Astrocyte (in vitro differentiated cells and primary cell): ENCODE results near the gene IRX3. TPM values are rescaled to one million over a fixed set of nuclear protein-coding genes. Genes with fewer than 3 reads are reported as not detected.
"Not testable (repeated sequence)": the region's sequence is repeated elsewhere in the genome, so short reads cannot be mapped to it uniquely, and the experiment has no call there.

Experiments
- DNase-seq: peaks from one replicate; pipeline ENCODE4 v3.0.0-alpha.2; 2010; ENCODE audit warnings: low read depth
- FAIRE-seq: peaks from 2 replicates; lab custom pipeline; 2011; peaks lifted over from hg19 to GRCh38; lab: Jason Lieb, UNC
- H2AFZ ChIP-seq: 2 replicates; pipeline ENCODE4 v1.6.0; 2012; ENCODE audit warnings: low read depth, low read length, inconsistent platforms
- H3K27ac ChIP-seq: 2 replicates; pipeline ENCODE4 v1.5.1; 2011; ENCODE audit warnings: low read depth, low read length, inconsistent platforms
- H3K27me3 ChIP-seq: 2 replicates; pipeline ENCODE4 v1.6.0; 2011; ENCODE audit warnings: low read length, inconsistent platforms; ENCODE audit not compliant: insufficient read depth
- H3K36me3 ChIP-seq: 2 replicates; pipeline ENCODE4 v1.5.1; 2011; ENCODE audit warnings: low read length, inconsistent platforms; ENCODE audit not compliant: insufficient read depth
- H3K4me1 ChIP-seq: 2 replicates; pipeline ENCODE4 v1.5.1; 2011; ENCODE audit warnings: low read length, inconsistent platforms; ENCODE audit not compliant: insufficient read depth
- H3K4me2 ChIP-seq: 2 replicates; pipeline ENCODE4 v1.6.0; 2012; ENCODE audit warnings: low read length, inconsistent platforms
- H3K4me3 ChIP-seq: 2 replicates; pipeline ENCODE4 v1.5.1; 2011; ENCODE audit warnings: low read depth, mild to moderate bottlenecking, low read length, inconsistent platforms; ENCODE audit not compliant: insufficient read depth
- H3K79me2 ChIP-seq: 2 replicates; pipeline ENCODE4 v1.6.0; 2012; ENCODE audit warnings: mild to moderate bottlenecking, low read length, inconsistent platforms; ENCODE audit not compliant: insufficient read depth
- H3K9ac ChIP-seq: 2 replicates; pipeline ENCODE4 v1.6.0; 2012; ENCODE audit warnings: mild to moderate bottlenecking, low read length, inconsistent platforms
- H3K9me3 ChIP-seq: 2 replicates; pipeline ENCODE4 v1.5.1; 2012; ENCODE audit warnings: low read depth, mild to moderate bottlenecking, low read length, inconsistent platforms; ENCODE audit not compliant: insufficient read depth
- H4K20me1 ChIP-seq: 2 replicates; pipeline ENCODE4 v1.6.0; 2012; ENCODE audit warnings: low read length, inconsistent platforms; ENCODE audit not compliant: insufficient read depth
- H3K27ac Mint-ChIP-seq: one replicate; pipeline ENCODE4 v1.8.0; 2021; ENCODE audit warnings: mild to moderate bottlenecking, mixed read lengths; ENCODE audit not compliant: unreplicated experiment
- H3K27me3 Mint-ChIP-seq: one replicate; pipeline ENCODE4 v1.8.0; 2021; ENCODE audit warnings: low read depth, mixed read lengths; ENCODE audit not compliant: unreplicated experiment
- H3K36me3 Mint-ChIP-seq: one replicate; pipeline ENCODE4 v1.8.0; 2021; ENCODE audit warnings: low read depth, mixed read lengths; ENCODE audit not compliant: unreplicated experiment
- H3K4me1 Mint-ChIP-seq: one replicate; pipeline ENCODE4 v1.8.0; 2021; ENCODE audit warnings: low read depth, mixed read lengths; ENCODE audit not compliant: unreplicated experiment
- H3K4me3 Mint-ChIP-seq: one replicate; pipeline ENCODE4 v1.8.0; 2021; ENCODE audit warnings: mild to moderate bottlenecking, moderate library complexity, mixed read lengths; ENCODE audit not compliant: unreplicated experiment
- H3K9me3 Mint-ChIP-seq: one replicate; pipeline ENCODE4 v1.8.0; 2021; ENCODE audit warnings: mild to moderate bottlenecking, mixed read lengths; ENCODE audit not compliant: unreplicated experiment
- CTCF ChIP-seq: IDR thresholded peaks from 2 replicates; pipeline ENCODE4 v1.5.1; 2011; ENCODE audit warnings: low read depth, mild to moderate bottlenecking, inconsistent platforms, low read length, moderate library complexity; ENCODE audit not compliant: insufficient read depth
- EZH2 ChIP-seq: IDR thresholded peaks from 2 replicates; pipeline ENCODE4 v1.6.1; 2012; ENCODE audit warnings: mild to moderate bottlenecking, low read length, inconsistent platforms; ENCODE audit not compliant: insufficient read depth
- total RNA-seq: library from RNA; stranded (reverse); gene quantifications from 2 replicates; pipeline ENCODE4 v1.2.1, GENCODE V29; 2021

Gene IRX3
- total RNA-seq, 1 donor from 2014 or later: 0.75 TPM

GRCh38 chr16:54253118-54253517 lies 33.5 kb downstream of the IRX3 start:
- Mint-ChIP-seq H3K9me3 (peaks cover 4% of the 10 kb centered on the region), H3K4me3 (no peak overlapping the region), H3K36me3 (no peaks in the 10 kb centered on the region), H3K27me3 (peaks cover 16% of the 10 kb centered on the region), H3K4me1 (no peaks in the 10 kb centered on the region), H3K27ac (no peak overlapping the region)
- H3K4me3 ChIP-seq: no peak overlapping the region
- H4K20me1 ChIP-seq: no peaks in the 10 kb centered on the region
- H3K4me1 ChIP-seq: no peaks in the 10 kb centered on the region
- no peaks in the 10 kb centered on the region for H3K79me2 ChIP-seq
- no peak overlapping the region for H3K27ac ChIP-seq
- H3K9me3 ChIP-seq: no peaks in the 10 kb centered on the region
- peaks cover 3% of the 10 kb centered on the region for H3K27me3 ChIP-seq
- no peak for DNase-seq
- H3K4me2 ChIP-seq: no peak overlapping the region
- no peak overlapping the region for H3K9ac ChIP-seq
- no peak for FAIRE-seq
- no peaks in the 10 kb centered on the region for H3K36me3 ChIP-seq
- no peak overlapping the region for H2AFZ ChIP-seq
- TF ChIP-seq EZH2 (no peak), CTCF (no peak)

- H3K36me3 ChIP-seq: no peaks in the 10 kb centered on the region
- Mint-ChIP-seq H3K9me3 (no peaks in the 10 kb centered on the region), H3K36me3 (no peaks in the 10 kb centered on the region), H3K27ac (no peak overlapping the region), H3K4me1 (no peaks in the 10 kb centered on the region), H3K4me3 (no peak overlapping the region), H3K27me3 (peaks cover 12% of the 10 kb centered on the region)
- no peak overlapping the region for H3K9ac ChIP-seq
- H3K9me3 ChIP-seq: no peaks in the 10 kb centered on the region
- no peak for DNase-seq
- no peak for TF ChIP-seq EZH2
- no peak for TF ChIP-seq CTCF
- H3K79me2 ChIP-seq: no peaks in the 10 kb centered on the region
- H4K20me1 ChIP-seq: no peaks in the 10 kb centered on the region
- H3K4me3 ChIP-seq: no peak overlapping the region
- H3K4me2 ChIP-seq: no peak overlapping the region
- FAIRE-seq: no peak
- H3K27me3 ChIP-seq: peaks cover 6% of the 10 kb centered on the region
- no peak overlapping the region for H2AFZ ChIP-seq
- H3K27ac ChIP-seq: no peak overlapping the region
- no peaks in the 10 kb centered on the region for H3K4me1 ChIP-seq
Measured at GRCh38 chr16:54248863-54249710, 37.5 kb downstream of the IRX3 start.

- H3K36me3 Mint-ChIP-seq, H3K9me3 ChIP-seq, DNase-seq, H3K27me3 Mint-ChIP-seq, H3K4me2 ChIP-seq, H2AFZ ChIP-seq, H3K36me3 ChIP-seq, FAIRE-seq, H3K4me1 Mint-ChIP-seq, H3K4me3 ChIP-seq, H4K20me1 ChIP-seq, H3K79me2 ChIP-seq, H3K4me1 ChIP-seq, H3K27me3 ChIP-seq, H3K27ac ChIP-seq, H3K9me3 Mint-ChIP-seq, H3K4me3 Mint-ChIP-seq, H3K27ac Mint-ChIP-seq, H3K9ac ChIP-seq: not testable (repeated sequence)
Measured at GRCh38 chr16:54247705-54248104, 38.9 kb downstream of the IRX3 start.
